ENCODE results near the gene PIGB. TPM values are rescaled to one million over a fixed set of nuclear protein-coding genes. Genes with fewer than 3 reads are reported as not detected.

PIGB gene
- total and polyA plus RNA-seq, 2 of the 8 experiments (the other 6 are each of a cell fraction or from before 2014, with no cell fraction given) = 4.3 to 11.7 TPM

DNA sequence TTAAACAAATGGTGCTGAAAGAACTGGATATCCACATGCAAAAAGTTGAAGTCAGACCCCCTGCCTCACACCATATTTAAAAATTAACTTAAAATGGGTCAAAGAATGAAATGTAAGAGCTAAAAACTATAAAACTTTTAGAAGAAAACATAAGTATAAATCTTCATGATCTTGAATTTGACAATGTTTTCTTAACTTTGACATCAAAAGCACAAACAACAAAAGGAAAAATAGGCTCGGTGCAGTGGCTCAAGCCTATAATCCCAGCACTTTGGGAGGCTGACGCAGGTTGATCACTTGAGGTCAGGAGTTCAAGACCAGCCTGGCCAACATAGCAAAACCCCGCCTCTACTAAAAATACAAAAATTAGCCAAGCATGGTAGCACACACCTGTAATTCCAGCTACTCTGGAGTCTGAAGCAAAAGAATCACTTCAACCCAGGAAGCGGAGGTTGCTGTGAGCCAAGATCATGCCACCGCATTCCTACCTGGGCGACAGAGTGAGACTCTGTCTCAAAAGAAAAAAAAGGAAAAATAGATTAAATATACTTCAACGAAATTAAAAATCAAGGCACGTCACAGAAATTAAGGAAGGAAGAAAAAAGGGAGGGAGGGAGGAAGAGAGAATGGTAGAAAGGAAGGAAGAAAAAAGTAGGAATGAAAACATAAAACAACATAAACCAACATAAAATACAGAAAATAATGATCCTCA, 30.9 kb upstream of the PIGB start:
- ChIA-PET POLR2A (ENCODE audit: partially characterized antibody) (no interaction called here), CTCF (ENCODE audit: partially characterized antibody) (interaction anchor here (0.6 to 1.2 kb wide), 6 partner anchors 67 to 1645 kb away, joined by 3 to 5 read pairs (median 4); no protein-coding TSS in a partner anchor)
- no peaks in the 10 kb centered on the region for H3K9me3 ChIP-seq (ENCODE audit: insufficient read depth in 2 of 2, low read depth in 1 of 2, low read length in 1 of 2)
- no peak overlapping the region for H2AFZ ChIP-seq (ENCODE audit: low read length)
- H3K14ac ChIP-seq (ENCODE audit: insufficient read length) = no peak overlapping the region
- no peak overlapping the region for H2BK120ac ChIP-seq (replicated peaks; ENCODE audit: low read depth, low read length)
- H3K79me2 ChIP-seq (ENCODE audit: control insufficient read depth in 1 of 2, insufficient read depth in 2 of 2, low read length in 2 of 2) = no peaks in the 10 kb centered on the region
- H3K79me1 ChIP-seq (ENCODE audit: low read depth, low read length) = no peaks in the 10 kb centered on the region
- H2AK5ac ChIP-seq (ENCODE audit: low read depth, low read length) = no peak overlapping the region
- no peak overlapping the region for H2BK5ac ChIP-seq (ENCODE audit: low read depth, low read length)
- no peak for DNase-seq (ENCODE audit: low read depth in 1 of 2, low spot score in 2 of 2)
- H3K9ac ChIP-seq (replicated peaks in 1 of 4; ENCODE audit: extremely low read depth in 1 of 4, low read depth in 3 of 4, low read length in 3 of 4) = no peak overlapping the region
- no peaks in the 10 kb centered on the region for H3K36me3 ChIP-seq (ENCODE audit: control insufficient read depth in 2 of 4, insufficient read depth in 4 of 4, low read length in 3 of 4)
- H4K8ac ChIP-seq (ENCODE audit: extremely low read depth, insufficient read depth, low read length) = no peak overlapping the region
- H2BK15ac ChIP-seq (ENCODE audit: low read length) = no peak overlapping the region
- no peak for FAIRE-seq
- 97% methylated on average over 8 of the region's 8 CpGs; no CpG with 5 or more reads in 1 of the 2 experiments for WGBS, 2 experiments (ENCODE audit: extremely low coverage in 1 of 2, insufficient coverage in 1 of 2, insufficient read length in 1 of 2, insufficient replicate concordance in 2 of 2, low coverage in 1 of 2, low lambda C conversion rate in 2 of 2, missing lambda C conversion rate in 1 of 2)
- no peak overlapping the region for H4K91ac ChIP-seq (replicated peaks; ENCODE audit: insufficient read length, low read length)
- no peak overlapping the region for H3K23ac ChIP-seq (ENCODE audit: insufficient read length)
- H4K20me1 ChIP-seq (replicated peaks in 1 of 2; ENCODE audit: control insufficient read depth in 1 of 2, insufficient read depth in 2 of 2, low read length in 2 of 2) = peaks cover 0 to 2% of the 10 kb centered on the region in 2 experiments
- H3K4me1 ChIP-seq (replicated peaks in 1 of 4; ENCODE audit: control insufficient read depth in 3 of 4, insufficient read depth in 4 of 4, low read length in 3 of 4) = peaks cover 0 to 5% (median 2%) of the 10 kb centered on the region in 4 experiments; a peak in 1 of 7 replicates
- peaks cover 0 to 4% (median 2%) of the 10 kb centered on the region in 4 experiments; a peak in 2 of 7 replicates for H3K27me3 ChIP-seq (replicated peaks in 1 of 4; ENCODE audit: control insufficient read depth in 3 of 4, extremely low read depth in 1 of 4, insufficient read depth in 3 of 4, low read length in 3 of 4)
- no peak overlapping the region for H2BK12ac ChIP-seq (ENCODE audit: low read depth, low read length)
- no peak overlapping the region for H3K18ac ChIP-seq (ENCODE audit: extremely low read depth, low read length)
- 0 out of 8 replicates have a peak overlapping the region, but pooled peaks of 1 of the 4 experiments have one; percentile 87 for H3K4me3 ChIP-seq (ENCODE audit: extremely low read depth in 1 of 4, insufficient read depth in 2 of 4, low read depth in 3 of 4, low read length in 4 of 4)
- no peak overlapping the region for H3K56ac ChIP-seq (replicated peaks; ENCODE audit: insufficient read length, low read depth, low read length)
- no peak overlapping the region for H4K5ac ChIP-seq (ENCODE audit: insufficient read length, low read depth, low read length)
- H3K4ac ChIP-seq (replicated peaks; ENCODE audit: insufficient read length, low read depth, low read length) = no peak overlapping the region
- H3K23me2 ChIP-seq (ENCODE audit: low read depth, low read length) = peaks cover 10% of the 10 kb centered on the region
- no peak overlapping the region for H3K27ac ChIP-seq (ENCODE audit: low read depth, low read length)
- peak overlapping the region in 1 of 2 experiments; percentile 64; a peak in 1 of 4 replicates for H3K4me2 ChIP-seq (ENCODE audit: insufficient read depth in 1 of 2, low read depth in 2 of 2, low read length in 2 of 2)
- H2BK20ac ChIP-seq (ENCODE audit: low read length) = no peak overlapping the region
- no peak for TF ChIP-seq CHD1 (IDR thresholded peaks at IDR 0.05; ENCODE audit: low read depth, low read length)
- no peak for TF ChIP-seq POLR2AphosphoS5 (IDR thresholded peaks at IDR 0.05; ENCODE audit: low read depth, low read length)
- no peak for TF ChIP-seq RFX5 (IDR thresholded peaks at IDR 0.05; ENCODE audit: borderline replicate concordance, low read depth, low read length)

Measured in H1 (cell line).